ENCODE results near the gene RAB20. TPM values are rescaled to one million over a fixed set of nuclear protein-coding genes. Genes with fewer than 3 reads are reported as not detected.

RAB20 gene
- total and polyA plus RNA-seq, 2 of the 8 experiments (the other 6 are each of a cell fraction or from before 2014, with no cell fraction given): 14.8 to 27.9 TPM

DNA sequence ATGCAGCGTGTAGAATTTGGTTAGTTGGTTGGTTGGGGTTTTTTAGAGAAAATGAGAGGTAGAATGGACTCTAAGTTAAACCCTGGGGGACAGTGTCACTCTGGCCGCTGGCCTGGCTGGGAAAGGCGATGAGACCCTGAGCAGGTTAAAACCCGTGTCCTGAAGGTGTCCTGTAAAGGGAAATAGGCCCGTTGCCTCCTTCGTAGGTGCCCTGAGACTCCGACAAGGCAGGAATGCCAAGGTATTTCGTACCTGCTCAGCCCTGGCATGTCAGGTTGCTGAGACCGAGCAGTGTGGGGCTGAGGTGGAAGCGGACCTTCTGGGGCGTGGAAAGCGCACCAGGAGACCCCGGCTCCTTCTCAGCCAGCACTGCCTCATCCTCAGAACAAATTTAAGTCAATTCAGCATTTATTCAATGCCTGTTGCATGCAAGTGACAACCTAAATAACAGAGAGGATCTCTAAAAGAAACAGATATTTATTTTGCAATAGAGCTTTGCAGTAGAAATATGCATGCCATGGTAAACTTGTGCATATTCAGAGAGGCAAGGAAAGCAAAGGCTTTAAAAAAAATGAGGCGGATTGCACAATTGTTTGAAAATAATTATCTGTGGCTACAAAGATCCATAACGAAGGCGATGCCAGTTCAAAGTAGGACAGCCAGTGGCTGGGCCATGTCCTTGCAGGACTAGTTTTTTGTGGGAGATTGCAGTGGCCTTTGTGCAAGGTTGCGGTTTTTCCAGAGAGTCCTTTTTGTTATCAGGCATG lies 1.4 kb upstream of the RAB20 start:
- TF ChIP-seq TEAD4 (IDR thresholded peaks at IDR 0.05; ENCODE audit: low read depth, low read length) (0 out of 2 replicates have a peak, but pooled peaks have one; percentile 42), CEBPB (IDR thresholded peaks at IDR 0.05; ENCODE audit: low read depth, low read length) (0 out of 2 replicates have a peak, but pooled peaks have one; percentile 22), EZH2 (IDR thresholded peaks at IDR 0.05; ENCODE audit: low read depth, low read length, severe bottlenecking) (peak; percentile 11), TBP (IDR thresholded peaks at IDR 0.05; ENCODE audit: low read depth, low read length) (no peak)
- H3K4me2 ChIP-seq (ENCODE audit: insufficient read depth in 1 of 2, low read depth in 2 of 2, low read length in 2 of 2): peak overlapping the region; percentile 52 to 85
- H2BK15ac ChIP-seq (ENCODE audit: low read length): peak overlapping the region; percentile 98; the same call in 1 of the 2 replicates
- H2BK120ac ChIP-seq (replicated peaks; ENCODE audit: low read depth, low read length): no peak overlapping the region
- ChIA-PET CTCF (ENCODE audit: partially characterized antibody) (no interaction called here), POLR2A (ENCODE audit: partially characterized antibody) (interaction anchor here (0.8 to 1.2 kb wide), 2 partner anchors 82 to 152 kb away, joined by 3 read pairs; no protein-coding TSS in a partner anchor)
- H3K27me3 ChIP-seq (replicated peaks in 1 of 4; ENCODE audit: control insufficient read depth in 3 of 4, extremely low read depth in 1 of 4, insufficient read depth in 3 of 4, low read length in 3 of 4): peaks cover 0 to 7% (median 2%) of the 10 kb centered on the region in 4 experiments; a peak in 3 of 7 replicates
- no peak overlapping the region for H3K56ac ChIP-seq (replicated peaks; ENCODE audit: insufficient read length, low read depth, low read length)
- FAIRE-seq (no peak), DNase-seq (ENCODE audit: low read depth in 1 of 2, low spot score in 2 of 2) (no peak)
- peak overlapping the region; percentile 90; the same call in 1 of the 2 replicates for H2AK5ac ChIP-seq (ENCODE audit: low read depth, low read length)
- peak overlapping the region; percentile 22 for H4K5ac ChIP-seq (ENCODE audit: insufficient read length, low read depth, low read length)
- H3K23ac ChIP-seq (ENCODE audit: insufficient read length): no peak overlapping the region
- H3K4me3 ChIP-seq (ENCODE audit: extremely low read depth in 1 of 4, insufficient read depth in 2 of 4, low read depth in 3 of 4, low read length in 4 of 4): peak overlapping the region in 2 of 4 experiments; percentile 84 to 97; a peak in 4 of 8 replicates
- no peak overlapping the region; a peak in 1 of 7 replicates for H3K9ac ChIP-seq (replicated peaks in 1 of 4; ENCODE audit: extremely low read depth in 1 of 4, low read depth in 3 of 4, low read length in 3 of 4)
- H3K9me3 ChIP-seq (ENCODE audit: insufficient read depth in 2 of 2, low read depth in 1 of 2, low read length in 1 of 2): no peaks in the 10 kb centered on the region
- no peak overlapping the region for H2BK20ac ChIP-seq (ENCODE audit: low read length)
- H3K4me1 ChIP-seq (replicated peaks in 1 of 4; ENCODE audit: control insufficient read depth in 3 of 4, insufficient read depth in 4 of 4, low read length in 3 of 4): peaks cover 3 to 11% (median 5%) of the 10 kb centered on the region in 4 experiments; a peak in 6 of 7 replicates
- peak overlapping the region; percentile 75; the same call in 1 of the 2 replicates for H2BK12ac ChIP-seq (ENCODE audit: low read depth, low read length)
- 91 to 100% methylated on average over 1 to 17 of the region's 17 CpGs for WGBS, 2 experiments (ENCODE audit: extremely low coverage in 1 of 2, insufficient coverage in 1 of 2, insufficient read length in 1 of 2, insufficient replicate concordance in 2 of 2, low coverage in 1 of 2, low lambda C conversion rate in 2 of 2, missing lambda C conversion rate in 1 of 2)
- H3K23me2 ChIP-seq (ENCODE audit: low read depth, low read length): peaks cover 17% of the 10 kb centered on the region
- 0 out of 2 replicates have a peak overlapping the region, but pooled peaks have one; percentile 66 for H2BK5ac ChIP-seq (ENCODE audit: low read depth, low read length)
- no peak overlapping the region for H3K14ac ChIP-seq (ENCODE audit: insufficient read length)
- no peak overlapping the region for H3K27ac ChIP-seq (ENCODE audit: low read depth, low read length)
- no peak overlapping the region for H4K91ac ChIP-seq (replicated peaks; ENCODE audit: insufficient read length, low read length)
- H4K20me1 ChIP-seq (replicated peaks in 1 of 2; ENCODE audit: control insufficient read depth in 1 of 2, insufficient read depth in 2 of 2, low read length in 2 of 2): peaks cover 0 to 1% of the 10 kb centered on the region in 2 experiments
- peaks cover 8% of the 10 kb centered on the region; the same call in 1 of the 2 replicates for H3K79me1 ChIP-seq (ENCODE audit: low read depth, low read length)
- no peak overlapping the region for H3K4ac ChIP-seq (replicated peaks; ENCODE audit: insufficient read length, low read depth, low read length)
- no peak overlapping the region for H2AFZ ChIP-seq (ENCODE audit: low read length)
- H4K8ac ChIP-seq (ENCODE audit: extremely low read depth, insufficient read depth, low read length): no peak overlapping the region
- no peaks in the 10 kb centered on the region for H3K36me3 ChIP-seq (ENCODE audit: control insufficient read depth in 2 of 4, insufficient read depth in 4 of 4, low read length in 3 of 4)
- peaks cover 0 to 20% of the 10 kb centered on the region in 2 experiments; a peak in 1 of 4 replicates for H3K79me2 ChIP-seq (ENCODE audit: control insufficient read depth in 1 of 2, insufficient read depth in 2 of 2, low read length in 2 of 2)
- peak overlapping the region; percentile 71; the same call in 1 of the 2 replicates for H3K18ac ChIP-seq (ENCODE audit: extremely low read depth, low read length)
